IMR-90 (cell line): ENCODE measurements around the gene UBALD1.

Experiments used
- FOS ChIP-seq: fragments of 150-350 bp; IDR thresholded peaks from 2 replicates; pipeline ENCODE4 v1.6.1; 2016; ENCODE audit warnings: low read depth, low read length
- MAZ ChIP-seq: IDR thresholded peaks from 2 replicates; pipeline ENCODE4 v1.6.1; 2012; ENCODE audit warnings: low read depth, mild to moderate bottlenecking, low read length, improper control_type of control experiment, moderate library complexity, borderline replicate concordance
- MXI1 ChIP-seq: IDR thresholded peaks from 2 replicates; pipeline ENCODE4 v1.6.1; 2012; ENCODE audit warnings: low read depth, mild to moderate bottlenecking, low read length, moderate library complexity, borderline replicate concordance
- NFE2L2 ChIP-seq: fragments of 150-350 bp; IDR thresholded peaks from 2 replicates; pipeline ENCODE4 v1.6.1; 2016; ENCODE audit warnings: low read depth, mild to moderate bottlenecking, low read length
- POLR2A ChIP-seq: IDR thresholded peaks from 2 replicates; pipeline ENCODE4 v1.6.1; 2012; ENCODE audit warnings: mild to moderate bottlenecking, low read depth, low read length
- RCOR1 ChIP-seq: IDR thresholded peaks from 2 replicates; pipeline ENCODE4 v1.6.1; 2012; ENCODE audit warnings: mild to moderate bottlenecking, low read length, improper control_type of control experiment; ENCODE audit not compliant: insufficient replicate concordance
- RFX5 ChIP-seq: IDR thresholded peaks from 2 replicates; pipeline ENCODE4 v1.8.0; 2012; ENCODE audit warnings: low read depth, mild to moderate bottlenecking, low read length, moderate library complexity
- SMC3 ChIP-seq: fragments of 150-350 bp; IDR thresholded peaks from 2 replicates; pipeline ENCODE4 v1.6.1; 2016; ENCODE audit warnings: low read depth, mild to moderate bottlenecking, antibody characterized with exemption, low read length, moderate library complexity
- TF ChIP-seq, protein P1 (sequence below): conservative IDR thresholded peaks from 2 replicates; pipeline ENCODE4 v1.5.1; 2012; ENCODE audit warnings: mild to moderate bottlenecking, low read depth, low read length, improper control_type of control experiment

DNA sequence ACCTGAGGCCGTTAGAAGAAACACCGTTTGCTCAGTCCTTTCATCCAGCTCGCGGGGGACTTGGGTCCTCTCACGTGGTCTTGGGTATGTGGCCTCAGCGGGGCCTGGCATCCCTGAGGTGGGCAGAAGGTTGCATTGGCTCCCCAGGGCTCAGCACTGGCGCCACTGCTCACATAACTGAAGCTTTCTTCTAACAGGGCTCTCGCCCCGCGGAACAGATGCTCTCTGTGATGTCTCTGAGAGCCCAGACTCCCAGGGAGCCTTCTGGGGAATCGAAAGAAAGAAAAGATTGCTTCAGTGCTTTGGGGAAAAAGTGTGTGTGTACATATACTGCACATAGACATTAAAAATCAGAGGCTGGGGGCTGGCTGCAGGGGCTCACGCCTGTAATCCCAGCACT, 20.1 kb upstream of the UBALD1 start:
- TF ChIP-seq, protein P1, sequence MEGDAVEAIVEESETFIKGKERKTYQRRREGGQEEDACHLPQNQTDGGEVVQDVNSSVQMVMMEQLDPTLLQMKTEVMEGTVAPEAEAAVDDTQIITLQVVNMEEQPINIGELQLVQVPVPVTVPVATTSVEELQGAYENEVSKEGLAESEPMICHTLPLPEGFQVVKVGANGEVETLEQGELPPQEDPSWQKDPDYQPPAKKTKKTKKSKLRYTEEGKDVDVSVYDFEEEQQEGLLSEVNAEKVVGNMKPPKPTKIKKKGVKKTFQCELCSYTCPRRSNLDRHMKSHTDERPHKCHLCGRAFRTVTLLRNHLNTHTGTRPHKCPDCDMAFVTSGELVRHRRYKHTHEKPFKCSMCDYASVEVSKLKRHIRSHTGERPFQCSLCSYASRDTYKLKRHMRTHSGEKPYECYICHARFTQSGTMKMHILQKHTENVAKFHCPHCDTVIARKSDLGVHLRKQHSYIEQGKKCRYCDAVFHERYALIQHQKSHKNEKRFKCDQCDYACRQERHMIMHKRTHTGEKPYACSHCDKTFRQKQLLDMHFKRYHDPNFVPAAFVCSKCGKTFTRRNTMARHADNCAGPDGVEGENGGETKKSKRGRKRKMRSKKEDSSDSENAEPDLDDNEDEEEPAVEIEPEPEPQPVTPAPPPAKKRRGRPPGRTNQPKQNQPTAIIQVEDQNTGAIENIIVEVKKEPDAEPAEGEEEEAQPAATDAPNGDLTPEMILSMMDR = no peak
- TF ChIP-seq RCOR1 (no peak), SMC3 (no peak), MXI1 (no peak), FOS (no peak), RFX5 (no peak), POLR2A (no peak), NFE2L2 (no peak), MAZ (no peak)
